Measurements from ENCODE around the gene RNASE11. TPM values are rescaled to one million over a fixed set of nuclear protein-coding genes. Genes with fewer than 3 reads are reported as not detected.
"Not testable (repeated sequence)": the region's sequence is repeated elsewhere in the genome, so short reads cannot be mapped to it uniquely, and the experiment has no call there.

The RNASE11 gene
- total and polyA plus RNA-seq, 9 of the 15 experiments (the other 6 are each of a cell fraction or from before 2014, with no cell fraction given) = 0.16 to 0.29 (median 0.22) TPM; not detected in 6

DNA sequence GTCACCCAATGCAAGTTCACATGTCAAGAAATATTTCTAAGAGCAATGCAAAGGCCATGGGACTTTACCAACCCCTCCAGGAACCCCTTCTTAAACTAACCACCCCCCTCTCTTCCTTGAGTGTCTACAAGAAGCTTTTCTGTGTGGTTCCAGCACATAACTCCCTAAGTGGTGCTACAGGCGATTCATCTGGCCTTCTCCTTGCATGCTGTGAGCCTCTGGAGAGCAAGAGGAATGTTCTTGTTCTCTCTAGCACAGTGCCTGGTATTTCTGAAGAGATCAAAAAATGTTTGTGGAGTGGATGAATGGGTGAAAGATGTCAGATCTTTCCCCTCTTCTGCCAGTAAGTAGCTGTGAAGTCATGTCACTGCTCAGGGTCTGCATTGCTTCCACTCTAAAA, 9.3 kb upstream of the RNASE11 start:
- no peak overlapping the region for H3K4me2 ChIP-seq (ENCODE audit: insufficient read depth, low read length)
- DNase-seq (ENCODE audit: extremely low read depth in 1 of 4, low spot score in 3 of 4) (no peak), FAIRE-seq (no peak), ATAC-seq (no peak)
- WGBS (ENCODE audit: insufficient coverage, low coverage, missing lambda C conversion rate) = 53% methylated on average over 1 of the region's 1 CpG
- POLR2A ChIA-PET = interaction anchor here (0.7 kb wide), 1 partner anchor 10 kb away, joined by 5 read pairs; the partner anchor contains the start of gene RNASE11
- no peaks in the 10 kb centered on the region for H3K79me2 ChIP-seq (ENCODE audit: control insufficient read depth, insufficient read depth, low read length)
- H3K9me3 ChIP-seq (replicated peaks; ENCODE audit: control insufficient read depth, insufficient read depth, low read depth, low read length) = no peaks in the 10 kb centered on the region
- H2AFZ ChIP-seq (ENCODE audit: low read depth, low read length) = 0 out of 2 replicates have a peak overlapping the region, but pooled peaks have one; percentile 82
- no peaks in the 10 kb centered on the region for H4K20me1 ChIP-seq (replicated peaks; ENCODE audit: control insufficient read depth, insufficient read depth, low read length)
- TF ChIP-seq RBBP5 (IDR thresholded peaks at IDR 0.05; ENCODE audit: borderline replicate concordance, insufficient read depth, low read length, poor library complexity, severe bottlenecking) (no peak), DNMT1 (IDR thresholded peaks at IDR 0.05) (no peak), RAD51 (IDR thresholded peaks at IDR 0.05; ENCODE audit: borderline replicate concordance, low read depth) (no peak), PTBP1 (IDR thresholded peaks at IDR 0.05; ENCODE audit: low read depth, low read length) (no peak), ZZZ3 (IDR thresholded peaks at IDR 0.05) (no peak), RREB1 (CRISPR knock-in tag; IDR thresholded peaks at IDR 0.05) (no peak)
- H3K4me1 ChIP-seq (replicated peaks in 1 of 2; ENCODE audit: control insufficient read depth in 2 of 2, insufficient read depth in 2 of 2, low read length in 2 of 2) = peaks cover 0 to 11% of the 10 kb centered on the region in 2 experiments; a peak in 3 of 5 replicates
- no peak overlapping the region for H3K27ac ChIP-seq (ENCODE audit: extremely low read depth, low read depth, low read length)
- no peaks in the 10 kb centered on the region for H3K36me3 ChIP-seq (ENCODE audit: control insufficient read depth, insufficient read depth, low read length)
- no peaks in the 10 kb centered on the region for H3K9me1 ChIP-seq (ENCODE audit: control insufficient read depth, insufficient read depth, low read length)
- CTCF ChIA-PET (ENCODE audit: low intra/inter-chr PET ratio) = no interaction called here
- no peak overlapping the region for H3K4me3 ChIP-seq
- no TSS peak for BruUV-seq (replicated peaks)
- in situ Hi-C loops (cut with MboI) (no loop called here), intact Hi-C loops (cut with micrococcal nuclease) (no loop called here)
- H3K9ac ChIP-seq (ENCODE audit: insufficient read depth in 1 of 2, low read depth in 2 of 2, low read length in 2 of 2) = no peak overlapping the region
- H3K27me3 ChIP-seq (ENCODE audit: control insufficient read depth in 2 of 2, insufficient read depth in 2 of 2, low read length in 2 of 2) = no peaks in the 10 kb centered on the region

- H3K27me3 ChIP-seq (ENCODE audit: control insufficient read depth in 2 of 2, insufficient read depth in 2 of 2, low read length in 2 of 2); H3K4me2 ChIP-seq (ENCODE audit: insufficient read depth, low read length); POLR2A ChIA-PET; H3K9me1 ChIP-seq (ENCODE audit: control insufficient read depth, insufficient read depth, low read length); BruUV-seq (replicated peaks); H3K36me3 ChIP-seq (ENCODE audit: control insufficient read depth, insufficient read depth, low read length); H3K4me3 ChIP-seq; FAIRE-seq; CTCF ChIA-PET (ENCODE audit: low intra/inter-chr PET ratio); intact Hi-C loops (cut with micrococcal nuclease); DNase-seq (ENCODE audit: extremely low read depth in 1 of 4, low spot score in 3 of 4); in situ Hi-C loops (cut with MboI); H3K9ac ChIP-seq (ENCODE audit: insufficient read depth in 1 of 2, low read depth in 2 of 2, low read length in 2 of 2); H3K79me2 ChIP-seq (ENCODE audit: control insufficient read depth, insufficient read depth, low read length); H4K20me1 ChIP-seq (replicated peaks; ENCODE audit: control insufficient read depth, insufficient read depth, low read length); ATAC-seq; H3K27ac ChIP-seq (ENCODE audit: extremely low read depth, low read depth, low read length); H3K9me3 ChIP-seq (replicated peaks; ENCODE audit: control insufficient read depth, insufficient read depth, low read depth, low read length): not testable (repeated sequence)
- 89% methylated on average over 3 of the region's 3 CpGs for WGBS (ENCODE audit: insufficient coverage, low coverage, missing lambda C conversion rate)
- Histone ChIP-seq H2AFZ (ENCODE audit: low read depth, low read length) (0 out of 2 replicates have a peak overlapping the region, but pooled peaks have one; percentile 24), H3K4me1 (replicated peaks in 1 of 2; ENCODE audit: control insufficient read depth in 2 of 2, insufficient read depth in 2 of 2, low read length in 2 of 2) (peaks cover 4 to 24% of the 10 kb centered on the region in 2 experiments)
Measured at GRCh38 chr14:20595726-20596125, 7.9 kb upstream of the RNASE11 start.

All from K562 (cell line).